Measurements from ENCODE around the gene NFATC1. TPM values are rescaled to one million over a fixed set of nuclear protein-coding genes. Genes with fewer than 3 reads are reported as not detected.

Gene NFATC1
- total and polyA plus RNA-seq, 9 donors, result 8.4 to 28.3 (median 12.2) TPM

DNA sequence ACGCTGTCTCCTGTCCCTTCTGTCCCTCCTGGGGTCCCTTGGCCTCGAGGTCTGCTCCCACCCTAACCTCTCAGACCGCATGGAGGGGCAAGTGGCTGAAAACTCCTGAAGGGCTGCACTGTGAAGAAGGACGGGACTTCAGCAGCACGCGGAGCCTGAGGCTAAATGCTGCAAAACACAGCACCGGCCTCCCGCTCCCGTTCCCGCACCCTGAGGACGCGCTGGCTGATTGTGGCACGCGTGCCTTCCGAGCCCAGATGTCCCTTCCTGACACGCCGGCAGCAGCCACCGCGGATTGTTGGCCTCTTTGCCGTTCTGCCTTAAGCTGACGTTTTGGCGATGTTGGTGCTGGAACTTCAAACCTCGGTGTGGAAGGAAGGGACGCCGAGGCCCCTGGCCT lies 158.0 kb downstream of the NFATC1 start:
- peak in 2 of 5 donors; percentile 7 to 10 for DNase-seq
- TF ChIP-seq, protein P1, sequence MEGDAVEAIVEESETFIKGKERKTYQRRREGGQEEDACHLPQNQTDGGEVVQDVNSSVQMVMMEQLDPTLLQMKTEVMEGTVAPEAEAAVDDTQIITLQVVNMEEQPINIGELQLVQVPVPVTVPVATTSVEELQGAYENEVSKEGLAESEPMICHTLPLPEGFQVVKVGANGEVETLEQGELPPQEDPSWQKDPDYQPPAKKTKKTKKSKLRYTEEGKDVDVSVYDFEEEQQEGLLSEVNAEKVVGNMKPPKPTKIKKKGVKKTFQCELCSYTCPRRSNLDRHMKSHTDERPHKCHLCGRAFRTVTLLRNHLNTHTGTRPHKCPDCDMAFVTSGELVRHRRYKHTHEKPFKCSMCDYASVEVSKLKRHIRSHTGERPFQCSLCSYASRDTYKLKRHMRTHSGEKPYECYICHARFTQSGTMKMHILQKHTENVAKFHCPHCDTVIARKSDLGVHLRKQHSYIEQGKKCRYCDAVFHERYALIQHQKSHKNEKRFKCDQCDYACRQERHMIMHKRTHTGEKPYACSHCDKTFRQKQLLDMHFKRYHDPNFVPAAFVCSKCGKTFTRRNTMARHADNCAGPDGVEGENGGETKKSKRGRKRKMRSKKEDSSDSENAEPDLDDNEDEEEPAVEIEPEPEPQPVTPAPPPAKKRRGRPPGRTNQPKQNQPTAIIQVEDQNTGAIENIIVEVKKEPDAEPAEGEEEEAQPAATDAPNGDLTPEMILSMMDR (IDR thresholded peaks at IDR 0.05), result no peak
- TF ChIP-seq EP300 (IDR thresholded peaks at IDR 0.05) (no peak), POLR2A (IDR thresholded peaks at IDR 0.05) (no peak)
- Histone ChIP-seq H3K27me3 (no peaks in the 10 kb centered on the region), H3K9me3 (no peaks in the 10 kb centered on the region), H3K4me3 (no peak overlapping the region), H3K4me1 (ENCODE audit: insufficient read depth) (no peaks in the 10 kb centered on the region), H3K27ac (no peak overlapping the region), H3K36me3 (no peaks in the 10 kb centered on the region)
- WGBS, 3 donors, result 94 to 96% (median 94%) methylated on average over 25 of the region's 25 CpGs
- intact Hi-C loops (cut with DNase I), result no loop called here

- Histone ChIP-seq H3K4me3 (no peak overlapping the region), H3K4me1 (ENCODE audit: insufficient read depth) (no peaks in the 10 kb centered on the region), H3K27ac (no peak overlapping the region), H3K36me3 (no peaks in the 10 kb centered on the region), H3K9me3 (no peaks in the 10 kb centered on the region), H3K27me3 (no peaks in the 10 kb centered on the region)
- TF ChIP-seq POLR2A (IDR thresholded peaks at IDR 0.05), result no peak
- TF ChIP-seq, protein P1 (IDR thresholded peaks at IDR 0.05), result no peak
- TF ChIP-seq EP300 (IDR thresholded peaks at IDR 0.05), result no peak
- WGBS, 3 donors, result 91 to 96% (median 95%) methylated on average over 13 of the region's 13 CpGs
- DNase-seq, result no peak
- intact Hi-C loops (cut with DNase I), result no loop called here
Observed at GRCh38 chr18:79554321-79554720, 158.6 kb downstream of the NFATC1 start.

DNA sequence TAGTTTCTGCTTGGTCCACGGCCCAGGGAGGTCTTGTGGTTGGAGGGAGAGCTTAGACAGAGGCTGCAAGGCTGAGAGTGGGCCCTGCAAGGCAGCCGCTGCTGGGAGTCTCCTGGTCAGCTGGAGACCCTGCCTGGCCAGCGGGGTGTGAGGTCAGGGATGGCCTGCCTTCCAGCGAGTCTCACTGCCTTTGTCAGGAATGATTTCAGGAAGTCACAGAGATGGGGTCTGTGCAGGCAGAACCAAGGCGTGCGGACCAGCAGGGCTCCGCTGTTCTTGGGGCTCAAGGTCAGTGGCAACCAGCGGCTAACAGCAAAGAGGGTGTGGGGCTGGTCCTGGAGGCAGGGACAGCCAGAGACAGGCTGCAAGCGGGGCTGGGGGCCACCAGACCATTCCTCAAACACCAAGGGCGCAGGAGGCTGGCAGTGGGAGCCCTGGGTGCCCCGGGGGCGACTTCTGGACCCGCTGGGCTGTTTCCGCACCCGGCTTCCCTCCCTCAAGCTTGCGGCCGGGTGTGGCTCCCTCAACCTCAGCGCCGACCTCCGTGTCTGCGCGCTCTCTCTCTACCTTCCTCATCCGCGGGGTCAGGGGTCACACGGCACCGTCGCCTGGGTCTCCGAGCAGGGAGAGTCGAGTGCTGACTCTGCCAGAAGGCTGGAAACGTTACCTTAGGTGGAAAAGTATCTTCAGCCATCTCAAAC lies 159.4 kb downstream of the NFATC1 start:
- WGBS, 3 donors, result 87 to 90% (median 88%) methylated on average over 30 of the region's 30 CpGs
- intact Hi-C loops (cut with DNase I), result no loop called here

GRCh38 chr18:79555885-79556284 lies 160.2 kb downstream of the NFATC1 start:
- H3K4me1 ChIP-seq (ENCODE audit: insufficient read depth), result no peaks in the 10 kb centered on the region
- H3K9me3 ChIP-seq, result no peaks in the 10 kb centered on the region
- no peak overlapping the region for H3K4me3 ChIP-seq
- TF ChIP-seq, protein P1 (IDR thresholded peaks at IDR 0.05), result no peak
- no peak for TF ChIP-seq POLR2A (IDR thresholded peaks at IDR 0.05)
- TF ChIP-seq EP300 (IDR thresholded peaks at IDR 0.05), result no peak
- WGBS, 3 donors, result 92 to 96% (median 92%) methylated on average over 19 of the region's 19 CpGs
- H3K27me3 ChIP-seq, result no peaks in the 10 kb centered on the region
- intact Hi-C loops (cut with DNase I), result no loop called here
- DNase-seq, result peak in 2 of 5 donors; percentile 2 to 19
- H3K27ac ChIP-seq, result no peak overlapping the region
- no peaks in the 10 kb centered on the region for H3K36me3 ChIP-seq

More for the DNA sequence above, 159.4 kb downstream of the NFATC1 start:
- peak in 1 of 5 donors; percentile 10 for DNase-seq
- no peaks in the 10 kb centered on the region for H3K27me3 ChIP-seq
- no peaks in the 10 kb centered on the region for H3K36me3 ChIP-seq
- TF ChIP-seq EP300 (IDR thresholded peaks at IDR 0.05), result no peak
- TF ChIP-seq, protein P1 (IDR thresholded peaks at IDR 0.05), result no peak
- no peak for TF ChIP-seq POLR2A (IDR thresholded peaks at IDR 0.05)
- H3K4me3 ChIP-seq, result no peak overlapping the region
- H3K9me3 ChIP-seq, result no peaks in the 10 kb centered on the region
- H3K27ac ChIP-seq, result no peak overlapping the region
- no peaks in the 10 kb centered on the region for H3K4me1 ChIP-seq (ENCODE audit: insufficient read depth)

Measured in ovary (tissue), 9 donors.